Measurements from ENCODE around the gene GLDC.

GRCh38 chr9:6609497-6610016 lies 36.0 kb downstream of the GLDC start:
- TF ChIP-seq POLR2A (IDR thresholded peaks at IDR 0.05) (no peak), CTCF (IDR thresholded peaks at IDR 0.05) (no peak), EP300 (IDR thresholded peaks at IDR 0.05) (no peak)

Data from tibial nerve (tissue), 4 donors.